ENCODE measurements around the gene SEMA3F.

Gene SEMA3F

DNA sequence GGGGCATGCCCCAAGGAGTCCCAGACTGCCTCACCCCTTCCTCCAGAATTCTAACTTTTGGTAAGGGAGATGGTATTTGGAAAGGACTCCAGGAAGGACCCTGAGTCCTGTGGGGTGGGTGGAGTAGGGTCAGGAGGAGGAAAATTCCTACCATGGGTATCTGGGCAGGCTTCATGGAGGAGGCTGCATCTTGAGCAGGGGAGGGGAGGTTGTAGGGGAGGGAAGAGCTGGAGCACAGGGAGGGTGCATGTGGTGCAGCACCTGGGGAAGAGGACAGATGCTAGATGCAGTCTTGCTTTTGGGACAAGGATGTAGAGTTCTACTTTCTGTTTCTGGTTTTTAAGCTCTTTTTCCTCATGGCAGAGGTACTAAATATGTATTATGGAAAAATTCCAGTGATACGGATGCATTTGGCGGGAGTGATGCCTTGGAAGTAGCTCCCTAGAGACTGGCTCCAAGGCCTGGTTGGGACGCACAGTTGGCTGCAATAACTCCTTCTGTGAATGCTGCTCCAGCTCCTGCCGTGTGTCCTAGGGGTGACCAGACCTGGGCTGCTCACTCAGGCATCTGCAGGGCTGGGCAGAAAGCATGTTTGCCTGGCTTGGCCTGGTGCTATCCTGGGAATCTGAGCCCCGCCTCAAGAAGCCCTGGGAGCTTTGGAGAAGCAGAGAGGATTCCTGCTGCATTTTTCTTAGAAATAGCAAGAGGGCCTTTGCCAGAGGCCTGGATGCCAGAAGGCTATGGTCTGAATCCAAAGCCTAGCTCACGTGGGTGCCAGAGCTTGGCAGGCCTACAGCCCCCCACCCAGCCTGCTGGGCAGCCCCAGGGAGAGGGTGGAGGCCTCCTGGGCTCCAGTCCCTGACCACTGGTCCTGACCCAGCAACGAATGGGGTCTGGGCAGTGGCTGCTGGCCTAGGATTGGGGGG, 10.1 kb downstream of the SEMA3F start:
- no peak overlapping the region for H3K4me3 ChIP-seq (ENCODE audit: control insufficient read depth, low read depth, low read length)
- DNase-seq (ENCODE audit: low read depth) = peak; percentile 40
- TF ChIP-seq, protein P1, sequence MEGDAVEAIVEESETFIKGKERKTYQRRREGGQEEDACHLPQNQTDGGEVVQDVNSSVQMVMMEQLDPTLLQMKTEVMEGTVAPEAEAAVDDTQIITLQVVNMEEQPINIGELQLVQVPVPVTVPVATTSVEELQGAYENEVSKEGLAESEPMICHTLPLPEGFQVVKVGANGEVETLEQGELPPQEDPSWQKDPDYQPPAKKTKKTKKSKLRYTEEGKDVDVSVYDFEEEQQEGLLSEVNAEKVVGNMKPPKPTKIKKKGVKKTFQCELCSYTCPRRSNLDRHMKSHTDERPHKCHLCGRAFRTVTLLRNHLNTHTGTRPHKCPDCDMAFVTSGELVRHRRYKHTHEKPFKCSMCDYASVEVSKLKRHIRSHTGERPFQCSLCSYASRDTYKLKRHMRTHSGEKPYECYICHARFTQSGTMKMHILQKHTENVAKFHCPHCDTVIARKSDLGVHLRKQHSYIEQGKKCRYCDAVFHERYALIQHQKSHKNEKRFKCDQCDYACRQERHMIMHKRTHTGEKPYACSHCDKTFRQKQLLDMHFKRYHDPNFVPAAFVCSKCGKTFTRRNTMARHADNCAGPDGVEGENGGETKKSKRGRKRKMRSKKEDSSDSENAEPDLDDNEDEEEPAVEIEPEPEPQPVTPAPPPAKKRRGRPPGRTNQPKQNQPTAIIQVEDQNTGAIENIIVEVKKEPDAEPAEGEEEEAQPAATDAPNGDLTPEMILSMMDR (conservative IDR thresholded peaks at IDR 0.05; ENCODE audit: control insufficient read depth, insufficient read depth, low read depth, low read length) = no peak

DNA sequence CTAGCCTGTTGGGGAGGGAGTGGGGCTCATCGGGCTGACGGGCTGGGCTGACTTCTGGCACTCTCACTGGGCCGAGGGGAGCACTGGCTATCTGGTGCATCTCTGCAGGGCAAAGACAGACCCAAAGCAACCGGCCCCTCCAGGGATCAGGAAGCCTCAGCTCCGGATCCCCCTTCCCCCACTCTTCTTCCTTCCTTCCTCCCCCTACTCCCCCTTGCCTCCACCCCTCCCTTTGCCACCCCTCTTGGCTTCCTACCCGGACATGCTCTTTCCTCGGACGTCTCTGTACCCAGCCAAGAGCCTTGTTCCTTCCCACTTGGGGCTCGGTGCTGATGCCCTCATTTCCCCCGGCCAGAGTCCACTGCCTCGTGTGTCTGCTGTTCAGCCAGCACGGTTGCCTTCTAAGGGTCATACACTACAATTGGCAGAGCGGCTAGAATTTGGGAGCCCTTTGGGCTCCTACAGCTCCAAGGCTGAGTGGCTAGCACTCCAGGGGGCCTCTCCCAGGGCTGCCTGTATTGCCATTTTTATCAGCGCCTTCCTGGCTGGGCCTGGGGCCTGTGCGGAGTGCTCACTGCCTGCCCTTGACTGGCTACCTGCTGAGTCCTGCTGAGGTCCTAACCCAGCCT, 10.9 kb downstream of the SEMA3F start:
- peak; percentile 5 for DNase-seq (ENCODE audit: low read depth)
- TF ChIP-seq, protein P1 (conservative IDR thresholded peaks at IDR 0.05; ENCODE audit: control insufficient read depth, insufficient read depth, low read depth, low read length) = no peak
- no peak overlapping the region for H3K4me3 ChIP-seq (ENCODE audit: control insufficient read depth, low read depth, low read length)

DNA sequence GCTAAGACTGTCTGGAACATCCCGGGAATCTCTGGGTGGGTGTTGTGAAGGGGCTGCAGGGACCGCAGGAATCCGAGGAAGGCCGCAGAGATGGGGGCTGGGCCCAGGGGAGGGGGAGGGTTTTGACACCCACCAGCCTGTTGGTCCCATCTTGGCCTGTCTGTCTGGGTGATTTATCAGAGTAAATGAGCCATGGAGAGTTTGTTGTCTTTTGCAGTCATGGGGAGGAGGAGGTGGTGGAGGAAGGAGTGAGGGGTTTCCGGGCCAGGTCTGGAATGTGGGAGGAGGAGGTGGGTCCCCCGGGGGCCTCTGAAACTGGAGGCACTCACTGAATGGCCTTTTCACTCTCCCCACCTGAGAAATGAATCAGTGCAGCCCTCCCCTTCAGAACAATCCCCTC, 11.5 kb downstream of the SEMA3F start:
- TF ChIP-seq, protein P1 (conservative IDR thresholded peaks at IDR 0.05; ENCODE audit: control insufficient read depth, insufficient read depth, low read depth, low read length) = no peak
- no peak overlapping the region for H3K4me3 ChIP-seq (ENCODE audit: control insufficient read depth, low read depth, low read length)
- DNase-seq (ENCODE audit: low read depth) = no peak

DNA sequence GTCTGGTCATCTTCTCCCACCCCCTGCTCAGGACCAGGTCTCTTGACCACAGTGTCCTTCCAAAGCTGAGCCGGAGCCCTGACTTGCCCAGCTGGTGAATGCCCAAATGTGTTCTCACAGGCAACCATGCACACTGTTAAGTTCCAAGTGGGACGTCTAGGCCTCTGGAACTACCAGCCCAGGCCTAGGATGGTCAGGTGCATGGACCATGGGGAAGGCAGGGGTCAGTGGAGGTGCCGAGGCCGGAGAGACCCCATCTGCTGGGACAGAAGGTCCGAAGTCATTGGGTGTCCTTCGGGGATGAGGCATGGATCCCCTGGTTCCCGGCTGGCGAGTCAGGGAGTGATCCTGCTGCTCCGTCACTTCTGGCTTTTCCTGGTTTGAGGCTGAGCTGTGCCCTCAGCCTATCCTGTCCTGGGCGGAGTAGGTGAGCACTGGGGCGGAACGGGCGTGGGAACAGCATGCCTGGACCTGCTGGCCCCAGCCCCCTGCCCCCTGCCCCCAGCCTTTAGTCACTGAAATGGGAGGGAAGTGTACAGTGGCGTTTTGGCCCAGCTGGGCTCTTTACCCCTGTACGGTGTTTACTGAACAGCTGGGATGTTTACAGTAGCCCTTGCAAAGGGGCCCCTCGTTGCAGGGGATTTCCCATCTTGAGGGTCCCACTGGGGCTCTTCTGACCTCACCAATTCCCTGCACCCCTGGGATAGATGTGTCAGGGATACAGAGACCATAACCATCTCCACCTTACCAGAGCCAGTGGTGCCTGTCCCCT, 12.1 kb downstream of the SEMA3F start:
- TF ChIP-seq, protein P1 (conservative IDR thresholded peaks at IDR 0.05; ENCODE audit: control insufficient read depth, insufficient read depth, low read depth, low read length) = no peak
- DNase-seq (ENCODE audit: low read depth) = no peak
- no peak overlapping the region for H3K4me3 ChIP-seq (ENCODE audit: control insufficient read depth, low read depth, low read length)

DNA sequence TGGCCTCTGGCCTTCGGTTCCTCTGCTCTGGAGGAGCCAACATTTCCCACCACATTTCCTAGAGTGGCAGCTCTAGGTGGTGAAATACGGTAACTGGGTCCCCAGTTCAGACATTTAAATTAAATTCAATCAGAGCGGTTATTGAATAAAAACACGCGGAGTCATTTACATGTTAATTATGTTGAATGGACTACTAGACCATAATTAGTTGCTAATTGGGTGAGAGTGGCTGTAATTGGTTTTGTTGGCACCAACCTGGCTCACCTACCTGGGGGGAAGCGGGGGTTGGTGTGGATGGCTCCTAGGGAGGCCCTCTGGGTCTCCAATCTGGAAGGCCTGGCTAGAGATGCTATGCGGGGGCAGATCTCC, 12.7 kb downstream of the SEMA3F start:
- no peak overlapping the region for H3K4me3 ChIP-seq (ENCODE audit: control insufficient read depth, low read depth, low read length)
- TF ChIP-seq, protein P1 (conservative IDR thresholded peaks at IDR 0.05; ENCODE audit: control insufficient read depth, insufficient read depth, low read depth, low read length) = no peak
- no peak for DNase-seq (ENCODE audit: low read depth)

DNA sequence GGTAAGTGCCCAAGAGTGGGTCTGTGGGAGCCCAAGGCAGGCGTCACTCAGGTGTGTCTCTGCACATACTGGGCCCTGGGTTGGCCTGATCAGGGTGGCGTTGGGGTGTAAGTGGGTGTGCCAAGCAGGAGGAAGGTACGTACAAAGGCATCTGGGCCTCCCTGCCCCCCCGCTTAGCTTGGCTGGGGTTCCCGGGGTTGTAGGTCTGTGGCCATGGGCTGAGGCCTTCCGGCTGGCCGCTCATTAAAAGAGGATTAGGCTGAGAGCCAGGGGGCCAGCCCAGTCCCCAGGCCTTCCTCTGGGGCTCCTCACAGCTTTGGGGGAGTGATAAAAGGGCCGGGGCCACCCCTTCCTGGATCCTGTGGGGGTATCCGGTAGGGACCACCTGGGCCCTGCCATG, 13.3 kb downstream of the SEMA3F start:
- H3K4me3 ChIP-seq (ENCODE audit: control insufficient read depth, low read depth, low read length) = no peak overlapping the region
- DNase-seq (ENCODE audit: low read depth) = no peak
- TF ChIP-seq, protein P1 (conservative IDR thresholded peaks at IDR 0.05; ENCODE audit: control insufficient read depth, insufficient read depth, low read depth, low read length) = no peak
